Measurements from ENCODE around the gene FAM83F.
"Not testable (repeated sequence)": the region's sequence is repeated elsewhere in the genome, so short reads cannot be mapped to it uniquely, and the experiment has no call there.

The FAM83F gene

GRCh38 chr22:40019100-40019499 is 24.3 kb downstream of the FAM83F start:
- no peak for DNase-seq

GRCh38 chr22:40020956-40021355 is 26.2 kb downstream of the FAM83F start:
- peak; percentile 57 for DNase-seq

- peak; percentile 87 for DNase-seq
Observed at GRCh38 chr22:40021401-40022000, 26.7 kb downstream of the FAM83F start.

- peak; percentile 48 for DNase-seq
Observed at GRCh38 chr22:40022536-40023240, 27.9 kb downstream of the FAM83F start.

GRCh38 chr22:40023341-40023841 is 28.6 kb downstream of the FAM83F start:
- DNase-seq, result no peak

- DNase-seq, result peak; percentile 86
Observed at GRCh38 chr22:40024201-40025061, 29.7 kb downstream of the FAM83F start.

- not testable (repeated sequence) for DNase-seq
Observed at GRCh38 chr22:40025062-40025379, 30.3 kb downstream of the FAM83F start.

- DNase-seq, result no peak
Observed at GRCh38 chr22:40025856-40026255, 31.1 kb downstream of the FAM83F start.

GRCh38 chr22:40026641-40027040 is 31.9 kb downstream of the FAM83F start:
- DNase-seq, result no peak

GRCh38 chr22:40027191-40028097 is 32.7 kb downstream of the FAM83F start:
- DNase-seq, result no peak

GRCh38 chr22:40028098-40028425 is 33.3 kb downstream of the FAM83F start:
- no peak for DNase-seq

- DNase-seq, result no peak
Observed at GRCh38 chr22:40029189-40029890, 34.6 kb downstream of the FAM83F start.

GRCh38 chr22:40030026-40030757 is 35.4 kb downstream of the FAM83F start:
- no peak for DNase-seq

- no peak for DNase-seq
Observed at GRCh38 chr22:40030758-40031095, 36.0 kb downstream of the FAM83F start.

- no peak for DNase-seq
Observed at GRCh38 chr22:40031766-40032470, 37.2 kb downstream of the FAM83F start.

- DNase-seq, result peak; percentile 79
Observed at GRCh38 chr22:40033586-40034380, 39.0 kb downstream of the FAM83F start.

GRCh38 chr22:40035351-40035750 is 40.6 kb downstream of the FAM83F start:
- no peak for DNase-seq

- DNase-seq, result no peak
Observed at GRCh38 chr22:40036126-40036525, 41.4 kb downstream of the FAM83F start.

- DNase-seq, result peak; percentile 76
Observed at GRCh38 chr22:40036591-40037225, 42.0 kb downstream of the FAM83F start.

Data from NCI-H69 (cell line).